SK-N-SH treated with all-trans-retinoic acid at 6 μM for 48 hours (cell line): ENCODE measurements around the gene CTBS.

ENCODE experiments used
- ATAC-seq: fragments of 200-7000 bp; cut with Tn5 transposase; 3 replicates; pipeline ENCODE4 v1.9.1; 2020; ENCODE audit warnings: mild to moderate bottlenecking, moderate library complexity
- ARNTL ChIP-seq: fragments of 450-650 bp; formaldehyde crosslinking; IDR thresholded peaks from 2 replicates; pipeline ENCODE4 v1.5.0; 2020; ENCODE audit warnings: low read depth, mild to moderate bottlenecking, moderate library complexity, borderline replicate concordance
- BACH2 ChIP-seq: fragments of 250-450 bp; sonication (Bioruptor Pico); IDR thresholded peaks from 2 replicates; pipeline ENCODE4 v1.9.0; 2021; ENCODE audit warnings: mild to moderate bottlenecking, borderline replicate concordance
- CSDC2 ChIP-seq: fragments of 250-450 bp; sonication (Bioruptor Pico); IDR thresholded peaks from 2 replicates; pipeline ENCODE4 v1.5.0; 2020; ENCODE audit warnings: mild to moderate bottlenecking, moderate library complexity
- ESRRG ChIP-seq: fragments of 250-450 bp; sonication (Bioruptor Pico); IDR thresholded peaks from 2 replicates; pipeline ENCODE4 v1.6.1; 2021; ENCODE audit warnings: mild to moderate bottlenecking
- OSR1 ChIP-seq: fragments of 250-450 bp; sonication (Bioruptor Pico); IDR thresholded peaks from 2 replicates; pipeline ENCODE4 v1.8.0; 2022; ENCODE audit warnings: moderate library complexity, mild to moderate bottlenecking, inconsistent platforms
- PATZ1 ChIP-seq: fragments of 250-450 bp; sonication (Bioruptor Pico); IDR thresholded peaks from 2 replicates; pipeline ENCODE4 v1.8.0; 2020; ENCODE audit warnings: mild to moderate bottlenecking, moderate library complexity, borderline replicate concordance
- POU6F1 ChIP-seq: fragments of 250-450 bp; sonication (Bioruptor Pico); IDR thresholded peaks from 2 replicates; pipeline ENCODE4 v1.8.0; 2021; ENCODE audit warnings: low read depth, mild to moderate bottlenecking, moderate library complexity, borderline replicate concordance
- PPARA ChIP-seq: fragments of 250-450 bp; sonication (Bioruptor Pico); IDR thresholded peaks from 2 replicates; pipeline ENCODE4 v1.5.0; 2020; ENCODE audit warnings: mild to moderate bottlenecking, borderline replicate concordance
- SNAI2 ChIP-seq: fragments of 250-450 bp; sonication (Bioruptor Pico); IDR thresholded peaks from 2 replicates; pipeline ENCODE4 v1.5.0; 2020; ENCODE audit warnings: mild to moderate bottlenecking, moderate library complexity
- TCF4 ChIP-seq: fragments of 250-450 bp; sonication (Bioruptor Pico); IDR thresholded peaks from 2 replicates; pipeline ENCODE4 v1.8.0; 2021; ENCODE audit warnings: mild to moderate bottlenecking, moderate library complexity, borderline replicate concordance
- TOX ChIP-seq: fragments of 250-450 bp; sonication (Bioruptor Pico); IDR thresholded peaks from 2 replicates; pipeline ENCODE4 v1.8.0; 2021; ENCODE audit warnings: mild to moderate bottlenecking, moderate library complexity, borderline replicate concordance
- TSHZ2 ChIP-seq: fragments of 250-450 bp; sonication (Bioruptor Pico); IDR thresholded peaks from 2 replicates; pipeline ENCODE4 v1.5.0; 2020; ENCODE audit warnings: mild to moderate bottlenecking, moderate library complexity
- ZC3H10 ChIP-seq: fragments of 250-450 bp; sonication (Bioruptor Pico); IDR thresholded peaks from 2 replicates; pipeline ENCODE4 v1.5.1; 2021; ENCODE audit warnings: mild to moderate bottlenecking, moderate library complexity
- ZFP3 ChIP-seq: fragments of 250-450 bp; sonication (Bioruptor Pico); IDR thresholded peaks from 2 replicates; pipeline ENCODE4 v1.5.0; 2020; ENCODE audit warnings: mild to moderate bottlenecking, moderate library complexity
- ZFP30 ChIP-seq: fragments of 450-650 bp; formaldehyde crosslinking; IDR thresholded peaks from 2 replicates; pipeline ENCODE4 v1.5.0; 2022; ENCODE audit warnings: mild to moderate bottlenecking, moderate library complexity
- ZNF70 ChIP-seq: fragments of 450-650 bp; formaldehyde crosslinking; IDR thresholded peaks from 2 replicates; pipeline ENCODE4 v1.5.0; 2020; ENCODE audit warnings: mild to moderate bottlenecking, moderate library complexity
- ZNF8 ChIP-seq: fragments of 450-650 bp; formaldehyde crosslinking; IDR thresholded peaks from 2 replicates; pipeline ENCODE4 v1.5.0; 2020; ENCODE audit warnings: mild to moderate bottlenecking, moderate library complexity
- TF ChIP-seq, protein P1 (sequence below): fragments of 250-450 bp; sonication (Bioruptor Pico); IDR thresholded peaks from 2 replicates; pipeline ENCODE4 v1.5.1; 2020; ENCODE audit warnings: low read depth, mild to moderate bottlenecking, moderate library complexity
- TF ChIP-seq, protein P2 (sequence below): fragments of 250-450 bp; sonication (Bioruptor Pico); IDR thresholded peaks from 2 replicates; pipeline ENCODE4 v1.5.1; 2021; ENCODE audit warnings: mild to moderate bottlenecking, moderate library complexity

The CTBS gene

GRCh38 chr1:84582802-84583587 lies 8.8 kb upstream of the CTBS start:
- TF ChIP-seq CSDC2 (CRISPR knock-in tag) (no peak), ESRRG (no peak), ZC3H10 (CRISPR knock-in tag) (no peak), PPARA (no peak), ZNF70 (CRISPR knock-in tag) (no peak), TCF4 (CRISPR knock-in tag) (no peak), ZFP3 (CRISPR knock-in tag) (no peak), POU6F1 (CRISPR knock-in tag) (no peak), ARNTL (CRISPR knock-in tag) (no peak), TOX (no peak), SNAI2 (CRISPR knock-in tag) (no peak), TSHZ2 (CRISPR knock-in tag) (no peak), ZNF8 (CRISPR knock-in tag) (no peak), OSR1 (CRISPR knock-in tag) (no peak), BACH2 (no peak)
- ATAC-seq, result peak; percentile 74

DNA sequence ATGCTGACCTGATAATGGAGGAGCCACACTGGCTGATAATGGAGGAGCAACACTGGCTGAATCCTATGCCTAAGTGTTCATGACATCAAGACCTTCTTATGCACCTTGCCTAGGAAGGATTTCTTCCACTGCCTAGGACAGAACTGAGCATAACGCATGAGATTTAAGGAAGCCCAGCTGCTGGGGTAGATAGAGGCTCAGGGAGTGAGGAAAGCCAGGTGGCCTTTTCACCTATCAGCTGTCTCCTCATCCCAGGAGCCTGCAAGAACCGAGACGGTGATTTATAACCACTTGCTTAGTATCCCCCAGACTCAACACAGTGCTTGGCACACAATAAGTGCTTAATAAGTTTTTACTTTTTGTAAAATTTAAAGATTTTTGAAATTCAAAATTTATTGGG lies 7.4 kb upstream of the CTBS start:
- TF ChIP-seq ZFP30 (CRISPR knock-in tag) (no peak), CSDC2 (CRISPR knock-in tag) (no peak)
- TF ChIP-seq, protein P1, sequence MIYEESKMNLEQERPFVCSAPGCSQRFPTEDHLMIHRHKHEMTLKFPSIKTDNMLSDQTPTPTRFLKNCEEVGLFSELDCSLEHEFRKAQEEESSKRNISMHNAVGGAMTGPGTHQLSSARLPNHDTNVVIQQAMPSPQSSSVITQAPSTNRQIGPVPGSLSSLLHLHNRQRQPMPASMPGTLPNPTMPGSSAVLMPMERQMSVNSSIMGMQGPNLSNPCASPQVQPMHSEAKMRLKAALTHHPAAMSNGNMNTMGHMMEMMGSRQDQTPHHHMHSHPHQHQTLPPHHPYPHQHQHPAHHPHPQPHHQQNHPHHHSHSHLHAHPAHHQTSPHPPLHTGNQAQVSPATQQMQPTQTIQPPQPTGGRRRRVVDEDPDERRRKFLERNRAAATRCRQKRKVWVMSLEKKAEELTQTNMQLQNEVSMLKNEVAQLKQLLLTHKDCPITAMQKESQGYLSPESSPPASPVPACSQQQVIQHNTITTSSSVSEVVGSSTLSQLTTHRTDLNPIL (CRISPR knock-in tag), result no peak
- ATAC-seq, result no peak

DNA sequence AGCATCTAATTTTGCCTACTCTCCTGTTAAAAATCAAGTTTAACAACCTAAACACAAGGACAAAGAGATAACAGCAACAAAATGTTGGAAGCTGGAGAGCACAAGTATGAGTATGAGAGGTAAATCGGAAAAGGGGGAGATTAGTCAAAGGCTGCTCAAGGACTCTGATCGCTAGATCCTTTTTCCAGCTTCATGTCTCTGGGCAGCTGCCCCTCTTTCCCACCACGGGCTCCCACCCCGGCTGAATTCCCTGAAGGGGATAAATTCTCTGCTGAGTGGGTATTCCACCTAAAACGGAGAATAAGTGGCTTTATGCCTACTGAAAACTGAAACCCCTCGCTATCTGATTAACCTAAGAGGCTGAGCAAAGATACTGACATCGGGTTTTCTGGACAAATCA lies 696 bp upstream of the CTBS start:
- no peak for ATAC-seq
- TF ChIP-seq PATZ1 (CRISPR knock-in tag) (no peak), ZFP3 (CRISPR knock-in tag) (no peak), ARNTL (CRISPR knock-in tag) (no peak)

GRCh38 chr1:84573481-84573966 lies 716 bp downstream of the CTBS start:
- no peak for TF ChIP-seq SNAI2 (CRISPR knock-in tag)
- TF ChIP-seq ESRRG, result no peak
- TF ChIP-seq OSR1 (CRISPR knock-in tag), result no peak
- no peak for TF ChIP-seq ZC3H10 (CRISPR knock-in tag)
- no peak for TF ChIP-seq PATZ1 (CRISPR knock-in tag)
- no peak for TF ChIP-seq ZNF8 (CRISPR knock-in tag)
- TF ChIP-seq, protein P2, sequence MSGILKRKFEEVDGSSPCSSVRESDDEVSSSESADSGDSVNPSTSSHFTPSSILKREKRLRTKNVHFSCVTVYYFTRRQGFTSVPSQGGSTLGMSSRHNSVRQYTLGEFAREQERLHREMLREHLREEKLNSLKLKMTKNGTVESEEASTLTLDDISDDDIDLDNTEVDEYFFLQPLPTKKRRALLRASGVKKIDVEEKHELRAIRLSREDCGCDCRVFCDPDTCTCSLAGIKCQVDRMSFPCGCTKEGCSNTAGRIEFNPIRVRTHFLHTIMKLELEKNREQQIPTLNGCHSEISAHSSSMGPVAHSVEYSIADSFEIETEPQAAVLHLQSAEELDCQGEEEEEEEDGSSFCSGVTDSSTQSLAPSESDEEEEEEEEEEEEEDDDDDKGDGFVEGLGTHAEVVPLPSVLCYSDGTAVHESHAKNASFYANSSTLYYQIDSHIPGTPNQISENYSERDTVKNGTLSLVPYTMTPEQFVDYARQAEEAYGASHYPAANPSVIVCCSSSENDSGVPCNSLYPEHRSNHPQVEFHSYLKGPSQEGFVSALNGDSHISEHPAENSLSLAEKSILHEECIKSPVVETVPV (CRISPR knock-in tag), result no peak
- ATAC-seq, result no peak; the same call in 2 of the 3 replicates
